CD4-positive, alpha-beta T cell treated with Interleukin-4 for 4 hours (primary cell): ENCODE results near the gene ARHGAP22.

Experiments used
- DNase-seq: peaks from one replicate; pipeline ENCODE4 v3.0.0-alpha.2; 2020

ARHGAP22 gene

DNA sequence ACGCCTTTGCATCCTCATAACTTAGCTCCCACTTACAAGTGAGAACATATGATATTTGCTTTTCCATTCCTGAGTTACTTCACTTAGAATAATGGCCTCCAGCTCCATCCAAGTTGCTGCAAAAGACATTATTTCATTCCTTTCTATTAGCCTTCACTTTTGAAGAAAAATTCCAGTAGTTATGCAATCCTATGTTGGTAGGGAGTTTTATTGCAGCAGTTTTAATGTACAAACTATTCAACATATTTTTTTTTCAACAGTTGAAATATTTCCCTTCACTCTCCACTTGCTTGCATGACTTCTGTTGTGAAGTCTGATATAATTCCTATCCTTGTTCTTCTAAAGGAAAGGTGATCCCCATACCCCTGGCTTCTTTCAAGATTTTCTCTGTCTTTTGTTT lies 27.3 kb upstream of the ARHGAP22 start:
- DNase-seq, result no peak

DNA sequence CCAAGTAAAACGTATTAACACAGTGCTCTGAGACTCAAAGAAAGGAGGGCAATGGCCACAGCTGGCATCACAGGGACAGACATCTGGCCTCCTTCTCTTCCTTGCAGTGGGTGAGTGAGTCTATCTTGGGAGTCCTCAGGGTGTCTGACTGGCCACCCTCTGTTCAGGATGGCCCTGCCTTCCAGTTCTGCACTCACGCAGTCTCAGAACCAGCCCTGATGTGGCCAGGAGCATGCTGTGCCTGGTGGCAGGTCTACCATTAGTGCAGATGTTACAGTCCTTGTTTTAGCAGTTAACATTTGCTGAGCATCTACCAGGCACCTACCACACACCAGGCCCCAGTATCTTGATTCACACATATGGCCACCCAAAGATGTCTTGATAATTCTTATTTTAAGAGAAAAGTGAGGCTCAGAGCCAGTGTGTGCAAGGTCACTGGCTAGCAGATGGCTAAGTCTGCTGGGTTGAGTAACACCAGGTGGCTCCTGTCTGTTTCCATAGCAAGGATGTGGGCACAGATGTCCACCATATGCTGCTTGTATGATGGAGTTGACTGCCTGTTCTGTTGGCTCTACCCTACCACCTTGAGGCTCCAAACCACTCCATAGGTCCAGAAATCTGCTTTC lies 23.2 kb upstream of the ARHGAP22 start:
- DNase-seq, result no peak

DNA sequence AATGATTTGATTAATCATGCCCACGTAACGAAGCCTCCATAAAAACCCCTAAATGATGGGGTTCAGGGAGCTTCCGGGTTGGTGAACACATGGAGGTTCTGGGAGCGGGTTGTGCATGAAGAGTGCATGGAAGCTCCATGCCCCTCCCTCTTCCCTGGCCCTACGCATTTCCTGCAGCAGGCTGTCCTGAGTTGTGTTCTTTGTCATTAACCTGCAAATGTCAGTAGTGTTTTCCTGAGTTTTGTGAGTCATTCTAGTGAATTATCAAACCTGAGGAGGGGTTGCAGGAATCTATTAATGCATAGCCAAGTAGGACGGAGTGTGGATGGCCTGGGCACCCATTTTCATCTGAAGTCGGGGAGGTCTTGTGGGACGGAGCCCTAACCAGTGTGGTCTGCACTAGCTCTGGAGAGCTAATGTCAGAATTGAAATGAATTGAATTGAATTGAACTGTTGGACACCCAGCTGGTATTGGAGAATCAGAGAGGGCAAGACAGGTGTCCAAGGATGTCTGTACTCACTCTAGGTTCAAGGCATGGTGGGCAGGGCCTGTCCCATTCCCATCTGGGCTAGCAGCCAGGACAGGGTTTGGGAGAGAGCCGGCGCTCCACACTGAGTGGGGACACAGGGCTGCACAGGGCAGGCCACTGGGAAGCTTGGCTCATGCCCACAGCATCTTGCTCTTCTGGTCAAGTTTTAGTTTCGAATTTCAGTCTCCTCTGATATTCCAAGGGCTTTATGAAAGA lies 22.3 kb upstream of the ARHGAP22 start:
- DNase-seq, result no peak

DNA sequence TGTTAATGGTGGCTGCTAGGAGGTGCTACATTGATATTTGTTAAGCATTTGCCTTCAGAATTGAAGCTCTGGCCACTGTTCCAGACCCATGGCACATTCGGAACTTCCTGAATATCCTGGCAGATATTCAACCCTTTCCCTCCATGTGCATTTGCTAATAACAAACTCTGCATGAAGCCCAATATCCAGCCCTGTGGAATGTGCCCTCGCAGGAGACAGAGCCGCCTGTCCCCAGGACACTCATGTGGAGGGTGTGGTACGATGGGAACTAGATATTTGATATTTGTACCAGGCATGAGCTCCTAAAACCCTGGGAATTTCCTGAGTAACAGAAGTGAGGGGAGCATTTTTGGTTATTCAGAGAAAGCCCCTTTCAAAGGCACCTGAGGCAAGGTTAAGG lies 21.6 kb upstream of the ARHGAP22 start:
- DNase-seq, result no peak

DNA sequence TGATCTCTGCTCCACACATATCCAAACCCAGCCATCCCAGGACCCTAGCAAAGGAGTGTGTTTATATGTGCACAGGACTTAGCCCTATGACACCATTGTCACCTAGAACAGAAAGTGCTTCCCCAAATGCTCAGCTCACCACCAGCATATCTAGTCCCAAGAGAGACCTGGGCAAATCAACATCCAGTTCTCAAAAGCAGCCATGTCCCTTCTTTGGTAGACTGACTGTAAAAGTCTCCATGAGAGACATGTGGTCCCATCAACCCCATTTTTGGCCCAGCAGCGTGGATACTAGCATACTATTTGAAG lies 20.9 kb upstream of the ARHGAP22 start:
- DNase-seq, result no peak

DNA sequence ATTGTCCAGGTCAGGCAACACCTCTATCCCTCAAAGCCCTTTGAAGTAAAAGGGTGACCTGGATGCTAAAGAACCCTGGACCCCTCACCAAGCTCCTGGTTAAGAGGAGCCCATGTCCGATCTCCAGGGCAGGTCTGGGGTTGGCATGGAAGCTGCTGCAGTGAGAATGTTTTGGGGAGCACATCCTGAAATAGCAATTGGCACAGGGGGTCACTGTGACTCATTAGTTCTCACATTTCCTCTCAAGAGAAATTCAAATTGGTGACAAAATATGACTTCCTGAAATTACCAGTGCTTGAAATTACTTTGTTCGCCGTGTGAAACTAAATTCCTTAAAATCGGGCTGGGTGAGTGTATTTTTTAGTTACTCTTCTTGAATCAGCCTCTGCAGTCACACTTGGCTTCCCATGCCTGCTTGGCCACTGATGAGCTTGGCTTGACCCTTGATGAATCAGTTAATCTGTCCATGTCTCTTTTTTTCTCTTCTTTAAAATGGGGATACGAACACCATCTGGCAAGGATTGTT lies 18.8 kb upstream of the ARHGAP22 start:
- DNase-seq, result no peak

DNA sequence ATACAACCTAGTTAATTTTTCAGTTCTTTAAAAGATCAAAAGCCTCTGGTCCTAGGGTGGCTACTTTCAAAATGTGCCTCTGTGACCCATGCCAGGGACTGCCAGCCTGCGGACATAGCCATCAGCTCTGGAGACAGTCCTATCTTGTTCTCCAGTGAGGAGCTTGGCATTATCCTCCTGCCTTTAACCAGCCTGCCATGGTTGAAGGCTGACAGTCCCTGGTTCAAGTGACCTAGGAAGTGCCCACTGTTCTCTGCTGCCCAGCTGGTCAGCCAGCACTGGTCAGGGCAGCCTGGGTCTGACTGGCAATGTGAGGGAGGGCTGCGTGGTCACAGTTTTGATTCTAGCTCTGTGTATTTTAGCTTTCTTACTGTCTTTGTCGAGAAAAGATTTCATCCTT lies 18.1 kb upstream of the ARHGAP22 start:
- DNase-seq, result no peak

DNA sequence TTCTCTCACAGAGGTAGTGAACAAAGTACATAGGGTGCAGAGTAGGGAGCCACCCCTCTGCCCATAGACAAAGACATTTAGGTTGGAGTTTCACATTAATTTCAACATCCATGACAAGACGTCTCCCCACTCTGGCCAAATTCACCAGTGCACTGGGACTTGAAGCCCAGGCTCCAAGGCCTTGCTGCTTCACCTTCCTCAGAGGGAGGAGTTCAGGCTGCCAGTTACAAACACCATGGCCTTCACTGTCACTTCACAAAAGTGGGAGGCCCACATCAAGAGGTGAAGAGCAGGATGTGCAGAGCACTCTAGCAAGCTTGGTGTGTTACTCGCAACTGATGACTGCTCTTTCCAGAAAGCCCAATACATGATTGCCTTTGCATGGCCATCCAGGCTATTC lies 15.8 kb upstream of the ARHGAP22 start:
- DNase-seq, result no peak

DNA sequence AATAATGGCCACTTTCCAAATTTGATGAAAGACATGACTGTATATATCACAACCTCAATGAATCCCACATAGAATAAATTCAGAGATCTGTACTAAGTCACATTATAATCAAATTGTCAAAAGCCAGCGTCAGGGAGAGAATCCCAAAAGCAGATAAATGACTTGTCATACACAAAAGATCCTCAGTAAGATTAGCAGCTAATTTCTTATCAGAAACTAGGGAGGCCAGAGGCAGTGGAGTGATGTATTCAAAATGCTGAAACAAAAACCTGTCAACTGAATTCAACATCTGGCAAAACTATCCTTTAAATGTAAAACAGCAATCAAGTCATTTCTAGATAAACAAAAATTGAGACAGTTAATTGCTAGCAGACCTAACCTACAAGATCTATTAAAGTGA lies 11.6 kb upstream of the ARHGAP22 start:
- DNase-seq, result no peak

DNA sequence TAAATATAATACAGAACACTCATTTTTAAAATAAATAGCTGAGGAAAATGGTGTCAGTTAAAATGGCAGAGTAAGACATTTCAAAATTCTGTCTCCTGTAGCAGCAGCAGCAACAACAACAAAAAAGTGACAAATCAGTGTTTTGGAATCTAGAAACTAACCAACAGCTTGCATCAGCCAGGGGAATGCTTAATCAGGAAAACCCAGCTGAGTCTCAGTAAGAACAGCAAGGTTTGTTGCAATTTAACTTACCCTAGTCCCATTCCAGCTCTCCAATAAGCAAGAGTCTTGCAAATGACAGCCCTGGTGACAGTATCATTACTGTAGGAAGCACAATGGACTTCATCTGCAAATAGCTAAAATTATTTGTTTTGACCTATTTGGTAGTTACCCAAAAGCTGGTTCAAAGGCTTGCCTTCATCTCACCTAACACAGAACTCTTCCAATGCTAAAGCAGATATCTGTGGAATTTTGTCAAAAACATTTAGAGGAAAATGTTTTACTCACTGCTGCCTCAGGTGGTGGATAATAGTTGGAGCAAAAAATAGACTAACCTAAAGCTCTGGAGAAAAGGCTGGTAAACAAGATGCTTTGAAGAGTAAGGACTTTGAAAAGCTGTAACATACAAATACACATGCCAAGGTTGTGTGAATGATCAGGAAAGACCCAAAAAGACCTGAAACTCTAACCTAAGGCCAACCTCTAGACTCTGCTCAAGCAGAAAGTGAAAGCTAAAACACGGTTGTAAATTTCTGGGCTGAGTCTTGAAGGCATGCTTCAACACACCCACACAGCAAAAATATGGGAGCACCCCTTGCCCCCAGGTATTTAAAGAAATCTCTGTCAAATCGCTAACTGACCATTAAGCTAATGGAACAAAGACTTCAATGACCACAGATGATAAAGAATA lies 9.9 kb upstream of the ARHGAP22 start:
- DNase-seq, result no peak

DNA sequence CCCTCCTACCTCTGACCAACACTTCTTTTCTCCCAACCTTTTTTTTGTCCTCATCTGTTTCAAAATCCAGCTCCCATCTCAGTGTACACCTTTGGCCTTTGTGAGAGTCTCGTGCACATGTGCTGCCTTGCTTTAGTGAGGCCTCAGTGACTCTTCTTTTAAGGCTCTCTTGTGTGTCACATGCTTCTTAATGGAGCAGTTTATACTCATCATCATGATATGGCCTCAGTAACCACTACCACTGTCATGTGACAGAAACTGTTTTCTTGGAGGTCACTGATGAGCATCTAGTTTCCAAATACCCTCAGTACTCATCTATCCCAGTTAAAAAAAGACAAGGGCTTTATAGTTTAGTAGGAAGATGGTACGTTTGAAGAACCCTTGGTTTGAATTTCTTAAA lies 8.1 kb upstream of the ARHGAP22 start:
- DNase-seq, result no peak

DNA sequence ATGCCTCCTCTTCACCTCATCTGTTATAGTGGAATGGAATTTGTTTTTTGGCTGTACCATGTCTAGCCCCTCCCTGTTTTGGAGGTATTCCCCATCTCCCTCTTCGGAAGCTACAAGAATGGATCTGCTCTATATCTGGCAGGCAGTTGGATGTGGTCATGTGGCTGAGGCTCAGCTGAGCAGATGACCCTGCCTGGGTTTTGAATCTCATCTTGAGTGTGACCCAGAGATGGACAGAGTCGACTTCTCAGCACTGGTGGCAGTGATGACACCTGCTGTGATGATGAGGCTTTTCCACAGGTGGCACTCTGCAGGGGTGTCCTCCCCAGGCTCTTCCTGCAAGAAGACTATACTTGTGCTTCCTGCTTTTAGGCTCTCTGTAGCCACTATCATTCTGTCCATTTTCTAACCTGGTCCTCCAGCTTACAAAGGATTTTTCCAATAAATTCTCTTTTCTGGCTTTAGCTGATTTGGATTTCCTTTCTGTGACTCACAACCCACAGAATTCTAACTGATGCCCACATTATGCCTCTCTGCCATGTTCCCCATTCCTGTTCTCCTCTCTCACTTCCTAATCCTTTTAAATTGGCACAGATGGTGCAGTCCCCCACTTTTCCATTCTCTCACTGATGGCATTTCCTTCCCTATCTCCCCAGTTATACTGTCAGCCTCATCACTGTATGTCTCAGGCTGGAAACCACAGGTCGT lies 7.5 kb upstream of the ARHGAP22 start:
- no peak for DNase-seq

DNA sequence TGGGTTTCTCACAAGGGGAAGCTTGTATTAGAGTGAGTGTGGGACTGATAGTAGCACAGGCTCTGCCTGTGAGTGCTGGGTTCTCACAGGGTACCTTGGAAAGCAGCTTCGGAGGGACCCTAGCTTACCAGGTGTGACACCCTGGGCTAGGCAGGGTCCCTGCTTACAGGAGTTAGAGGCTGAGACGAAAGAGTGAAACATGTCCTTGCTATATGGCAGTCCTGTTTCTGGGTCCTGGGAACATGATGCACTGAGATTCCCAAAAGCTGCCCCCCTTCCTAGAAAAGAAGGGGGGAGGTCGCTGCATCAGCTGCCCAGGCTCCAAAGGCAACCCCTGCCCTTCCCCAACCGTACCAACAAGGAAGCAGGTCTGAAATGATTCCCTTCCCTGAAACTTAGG lies 6.3 kb upstream of the ARHGAP22 start:
- DNase-seq, result no peak

DNA sequence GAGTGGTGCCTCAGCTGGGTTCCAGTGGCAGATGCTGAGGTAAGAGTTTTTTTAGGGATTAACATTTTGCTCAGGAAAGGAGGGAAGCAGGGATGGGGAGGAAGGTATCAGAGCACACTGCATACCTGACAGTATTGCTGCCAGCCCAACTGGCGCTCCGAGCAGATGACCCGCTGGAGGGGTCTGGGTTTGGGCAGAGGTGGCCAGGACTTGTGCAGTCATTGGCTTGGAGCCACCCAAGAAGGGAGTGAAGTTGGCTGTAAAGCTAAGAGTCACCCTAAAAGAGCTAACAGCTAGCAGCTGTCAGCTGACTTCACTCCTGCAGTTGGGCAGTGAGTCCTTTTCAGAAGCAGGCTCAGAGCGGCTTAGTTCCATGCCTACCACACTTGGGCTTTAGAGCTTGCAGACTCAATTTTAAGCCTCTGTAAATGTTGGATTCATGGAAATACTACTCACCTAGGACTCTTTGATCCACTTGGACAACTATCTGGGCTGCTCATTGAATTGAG lies 5.8 kb upstream of the ARHGAP22 start:
- no peak for DNase-seq

DNA sequence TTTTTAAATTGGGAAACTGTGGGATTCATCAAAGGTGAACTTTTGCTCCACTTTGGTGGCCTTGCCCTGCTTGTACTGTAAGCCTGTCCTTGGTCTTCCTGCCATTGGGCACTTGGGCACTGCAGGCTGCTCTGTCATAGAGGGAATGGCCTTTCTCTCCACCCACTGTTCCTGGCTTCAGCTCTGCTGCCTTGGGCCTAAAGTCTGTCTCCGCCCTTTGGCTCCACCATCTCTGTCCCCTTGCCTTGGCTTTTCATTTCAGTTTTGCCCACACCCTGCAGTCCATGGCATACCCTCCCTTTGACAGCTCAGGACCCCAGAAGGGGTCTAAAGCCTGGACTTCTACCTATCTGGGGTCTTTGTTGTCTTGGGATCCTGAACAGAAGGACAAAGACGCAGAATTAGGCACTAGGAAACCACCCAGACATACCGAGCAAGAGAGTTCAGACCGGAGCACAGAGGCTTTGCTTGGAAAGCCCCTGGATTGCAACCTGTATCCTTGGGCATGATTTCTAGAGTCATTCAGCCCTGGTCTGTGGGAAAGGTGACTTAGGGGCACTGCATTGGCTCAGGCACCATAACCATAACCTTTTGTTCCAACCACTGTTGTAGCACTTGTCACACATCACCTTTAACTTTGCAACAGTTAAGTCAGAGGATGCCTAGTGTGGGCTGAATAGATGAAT lies 5.2 kb upstream of the ARHGAP22 start:
- DNase-seq, result no peak

DNA sequence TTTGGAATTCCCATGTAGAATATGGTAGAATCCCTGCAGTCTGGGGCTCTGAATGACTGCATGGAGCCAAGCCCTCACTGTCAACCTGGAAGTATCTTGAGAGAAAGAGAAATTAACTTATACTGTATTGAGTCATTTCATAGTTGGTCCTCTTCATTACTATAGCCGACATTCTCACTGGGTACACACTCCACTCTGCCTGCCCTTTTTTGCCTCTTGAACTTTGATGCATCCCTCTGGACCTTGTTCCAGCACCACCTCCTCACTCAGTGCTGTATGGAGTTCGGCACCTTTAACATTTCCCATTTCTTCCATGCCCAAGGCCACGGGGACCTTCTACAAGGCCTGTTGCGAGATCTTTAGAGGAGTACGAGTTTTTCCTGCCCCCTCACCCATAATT lies 4.6 kb upstream of the ARHGAP22 start:
- no peak for DNase-seq

DNA sequence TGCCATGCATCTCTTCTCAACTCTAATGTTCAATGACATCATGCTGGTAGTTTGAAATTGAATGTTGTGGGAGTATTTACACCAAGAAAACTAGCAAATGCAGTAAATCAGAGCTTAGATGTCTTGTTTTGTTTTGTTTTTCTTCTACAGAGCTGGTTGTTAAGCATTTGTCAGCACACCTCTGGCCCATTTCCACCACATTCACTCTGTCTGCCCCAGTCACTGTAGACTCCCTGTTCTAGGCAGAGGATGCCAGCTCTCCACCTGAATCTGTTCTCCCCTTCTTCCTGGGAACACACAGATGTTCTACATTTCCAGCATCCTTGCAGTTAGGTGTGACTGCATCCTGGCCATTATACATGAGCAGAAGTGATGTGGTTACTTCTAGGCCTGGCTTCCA lies 4.1 kb upstream of the ARHGAP22 start:
- DNase-seq, result no peak

DNA sequence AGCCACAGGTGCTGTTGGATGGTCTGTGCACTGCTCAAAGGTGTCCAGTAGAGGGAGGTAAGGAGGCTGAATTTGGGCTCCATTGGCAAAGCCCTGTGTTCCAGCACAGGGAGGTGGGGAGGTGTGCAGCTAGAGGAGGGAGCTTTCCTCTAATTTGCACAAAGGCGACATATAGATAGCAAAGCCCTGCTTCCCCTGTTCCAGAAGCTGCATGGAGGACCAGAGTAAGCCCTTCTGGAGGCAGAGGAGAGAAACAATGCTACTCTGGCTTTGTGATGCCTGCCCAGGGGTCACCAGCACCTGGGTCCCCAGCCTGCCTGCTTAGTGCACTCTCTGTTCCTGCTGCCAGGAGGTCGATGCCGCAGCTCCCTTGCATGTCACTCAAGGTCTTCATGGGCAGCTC lies 3.4 kb upstream of the ARHGAP22 start:
- DNase-seq, result peak; percentile 15

DNA sequence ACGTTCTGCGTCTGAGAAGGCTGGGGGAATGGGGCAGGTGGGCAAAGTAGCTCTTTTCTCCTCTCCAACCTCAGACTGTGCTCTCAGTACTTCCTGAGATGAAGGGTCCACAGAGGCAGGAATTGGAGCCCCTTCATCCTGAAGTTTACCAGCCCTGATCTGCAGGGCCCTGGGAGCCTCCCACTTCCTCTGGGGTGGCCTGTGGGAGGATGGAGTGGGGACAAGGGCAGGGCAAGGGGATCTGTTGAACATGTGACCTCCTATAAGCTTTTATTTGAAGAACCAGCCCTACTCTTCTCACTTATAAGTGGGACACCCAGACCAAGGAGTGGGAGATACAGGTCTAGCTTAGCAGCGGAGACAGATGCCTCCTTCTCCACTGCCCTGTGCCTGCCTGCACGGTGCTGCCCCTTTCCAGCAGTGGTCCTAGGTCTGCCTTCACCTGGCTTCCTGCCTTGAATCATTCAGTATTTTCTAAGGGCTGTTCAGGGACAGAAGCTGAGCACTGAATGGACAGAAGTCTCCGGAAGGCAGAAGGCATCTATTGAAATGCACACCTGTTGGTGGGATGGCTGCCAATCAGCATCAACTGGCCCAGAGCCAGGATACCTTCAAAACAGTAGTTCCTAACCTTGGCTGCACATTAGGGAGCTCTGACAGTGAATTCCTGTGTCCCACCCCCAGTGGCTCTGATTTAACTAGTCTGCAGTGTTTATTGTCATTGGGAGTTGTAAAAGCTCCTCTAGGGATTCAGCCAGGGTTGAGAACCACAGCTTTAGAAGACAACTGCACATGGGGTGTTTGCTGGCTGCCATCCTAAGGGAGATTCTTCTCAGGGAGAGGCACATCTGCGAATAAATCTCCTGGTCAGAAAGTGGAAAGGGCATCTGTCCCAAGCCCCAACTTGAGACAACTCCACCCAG lies 2.7 kb upstream of the ARHGAP22 start:
- DNase-seq, result no peak

DNA sequence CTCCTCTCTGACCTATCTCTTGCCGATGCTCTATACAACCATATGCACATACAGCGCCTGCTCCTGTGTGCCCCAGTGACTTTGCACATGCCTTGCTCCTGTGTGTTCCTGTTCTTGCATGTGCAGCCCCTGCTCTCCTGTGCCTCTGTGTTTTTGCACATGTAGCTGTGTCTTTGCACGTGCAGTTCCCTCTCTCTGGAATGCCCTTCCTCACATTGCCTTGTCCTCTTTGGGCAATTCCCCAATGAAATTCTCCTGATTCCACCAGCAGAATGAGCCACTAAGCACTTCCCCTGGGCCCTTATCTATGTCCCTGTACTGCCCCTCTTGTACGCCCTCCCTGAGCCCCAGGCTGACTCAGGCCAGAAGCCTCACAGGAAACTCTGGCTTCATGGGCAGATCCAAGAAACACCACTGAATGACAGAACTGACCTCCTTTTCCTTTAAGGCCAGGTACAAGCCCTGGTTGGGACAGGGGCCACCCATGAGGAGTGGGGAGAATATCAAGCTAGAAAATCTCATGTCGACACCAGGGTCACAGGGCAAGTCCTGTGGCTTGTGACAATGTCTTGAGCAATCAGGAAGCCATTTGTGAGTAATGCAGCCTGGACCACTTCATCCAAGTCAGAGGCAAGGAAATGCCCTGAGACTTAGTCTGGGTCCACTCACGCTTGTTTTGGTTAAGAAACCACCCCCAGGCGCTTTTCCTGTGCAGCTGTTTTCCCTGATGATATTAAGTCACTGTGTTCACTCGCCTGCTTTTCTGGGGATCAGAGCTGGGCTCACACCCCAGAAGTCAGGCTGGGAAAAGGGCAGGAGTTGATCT lies 1.9 kb upstream of the ARHGAP22 start:
- no peak for DNase-seq
